ENCODE results near the gene PLA2G2D.

- TF ChIP-seq BCL11A (IDR thresholded peaks at IDR 0.05; ENCODE audit: low read depth, low read length) (no peak), JUND (IDR thresholded peaks at IDR 0.05; ENCODE audit: low read depth, low read length) (no peak), SIX5 (IDR thresholded peaks at IDR 0.05; ENCODE audit: low read depth, low read length, severe bottlenecking) (no peak), SMAD1 (IDR thresholded peaks at IDR 0.05; ENCODE audit: low read depth, partially characterized antibody) (no peak), CTCF (IDR thresholded peaks at IDR 0.05 in 2 of 3, conservative IDR thresholded peaks at IDR 0.05 in 1 of 3; ENCODE audit: control insufficient read depth in 2 of 3, extremely low read depth in 1 of 3, insufficient read depth in 1 of 3, low read depth in 3 of 3, low read length in 3 of 3) (no peak), ZNF384 (IDR thresholded peaks at IDR 0.05; ENCODE audit: borderline replicate concordance, low read depth, low read length) (no peak), PML (IDR thresholded peaks at IDR 0.05; ENCODE audit: low read length) (no peak), POLR2AphosphoS2 (IDR thresholded peaks at IDR 0.05; ENCODE audit: low read depth, low read length) (no peak), REST (IDR thresholded peaks at IDR 0.05; ENCODE audit: low read depth, low read length) (no peak)
Observed at GRCh38 chr1:20073256-20073655, 46.1 kb downstream of the PLA2G2D start.
